Testis (tissue), 3 donors: ENCODE results near the gene GALNT7. TPM values are rescaled to one million over a fixed set of nuclear protein-coding genes. Genes with fewer than 3 reads are reported as not detected.

Source experiments
- DNase-seq: peaks from one replicate; pipeline ENCODE4 v3.0.0-alpha.2; 2019
- H3K27ac ChIP-seq, 2 donors: fragments of 200-600 bp; sonication (generic); one replicate each; pipeline ENCODE4 v1.5.1; 2019
- H3K27me3 ChIP-seq: fragments of 200-600 bp; sonication (generic); one replicate; pipeline ENCODE4 v1.5.1; 2019
- H3K36me3 ChIP-seq: fragments of 200-600 bp; sonication (generic); one replicate; pipeline ENCODE4 v1.5.1; 2017; ENCODE audit warnings: low read depth; ENCODE audit errors: missing control alignments
- H3K4me1 ChIP-seq: fragments of 200-600 bp; sonication (generic); one replicate; pipeline ENCODE4 v1.5.1; 2019
- H3K4me3 ChIP-seq, 2 donors: fragments of 200-600 bp; sonication (generic); one replicate each; pipeline ENCODE4 v1.5.1; 2017 to 2019
- H3K9me3 ChIP-seq: fragments of 200-600 bp; sonication (generic); one replicate; pipeline ENCODE4 v1.5.1; 2017
- CTCF ChIP-seq, 3 experiments: fragments of 450-650 bp in 2 of 3; fragments of 200-600 bp in 1 of 3; sonication (generic) in 1 of 3; IDR thresholded peaks; one replicate each; pipeline ENCODE4 v1.5.1; 2016 to 2019; ENCODE audit warnings: antibody characterized with exemption in 3 of 3, mild to moderate bottlenecking in 2 of 3, moderate library complexity in 1 of 3
- POLR2A ChIP-seq: fragments of 450-650 bp; IDR thresholded peaks from one replicate; pipeline ENCODE4 v1.6.1; 2017; ENCODE audit warnings: antibody characterized with exemption, mild to moderate bottlenecking, moderate library complexity
- WGBS, 2 donors: methylation state at CpG; one replicate each; pipeline ENCODE4 v1.1.5; 2018; 5-methylcytosine and 5-hydroxymethylcytosine counted together
- intact Hi-C: fragments of 100-400 bp; cut with DNase I; formaldehyde crosslinking; loops from one replicate; pipeline ENCODE4 v1.15.1; 2023; ENCODE audit warnings: low total_unique reads
- polyA plus RNA-seq: library from polyadenylated mRNA; stranded (reverse); fragments of 350-450 nt; fragmentation: Illumina TruSeq; extraction: RNeasy Lipid Tissue Mini Kit (QIAGEN cat#74804); gene quantifications from one replicate; pipeline ENCODE4 v1.2.3, GENCODE V29; 2014; ENCODE audit warnings: low read depth, low replicate concordance; ENCODE audit not compliant: insufficient read depth
- total RNA-seq, 2 donors: library from RNA; depleted of rRNA; stranded (reverse); fragments of >200 nt; gene quantifications; one replicate each; pipeline ENCODE4 v1.2.3, GENCODE V29; 2016

The GALNT7 gene
- total and polyA plus RNA-seq, 3 donors from 2014 or later: 18.0 to 32.0 (median 28.8) TPM

- DNase-seq: no peak
- TF ChIP-seq POLR2A (no peak), CTCF (IDR thresholded peaks at IDR 0.05) (no peak)
- 92 to 93% methylated on average over 7 of the region's 7 CpGs for WGBS, 2 donors
- Histone ChIP-seq H3K27me3 (no peaks in the 10 kb centered on the region), H3K36me3 (no peaks in the 10 kb centered on the region), H3K4me3 (no peak overlapping the region), H3K9me3 (no peaks in the 10 kb centered on the region), H3K27ac (no peak overlapping the region), H3K4me1 (no peaks in the 10 kb centered on the region)
- intact Hi-C loops: no loop called here
Observed at GRCh38 chr4:173124209-173124865, 44.3 kb upstream of the GALNT7 start.

- no peak overlapping the region for H3K4me3 ChIP-seq
- WGBS, 2 donors: 83 to 85% methylated on average over 4 of the region's 4 CpGs
- no peaks in the 10 kb centered on the region for H3K9me3 ChIP-seq
- H3K4me1 ChIP-seq: no peaks in the 10 kb centered on the region
- H3K27me3 ChIP-seq: no peaks in the 10 kb centered on the region
- H3K36me3 ChIP-seq: no peaks in the 10 kb centered on the region
- TF ChIP-seq POLR2A (no peak), CTCF (IDR thresholded peaks at IDR 0.05) (no peak)
- intact Hi-C loops: no loop called here
- DNase-seq: no peak
- H3K27ac ChIP-seq: no peak overlapping the region
Observed at GRCh38 chr4:173125216-173125812, 43.3 kb upstream of the GALNT7 start.

- 88 to 91% methylated on average over 6 of the region's 6 CpGs for WGBS, 2 donors
- intact Hi-C loops: no loop called here
Observed at GRCh38 chr4:173128199-173128890, 40.3 kb upstream of the GALNT7 start.

GRCh38 chr4:173130687-173131086 is 37.9 kb upstream of the GALNT7 start:
- no peak overlapping the region for H3K4me3 ChIP-seq
- H3K27me3 ChIP-seq: no peaks in the 10 kb centered on the region
- H3K27ac ChIP-seq: no peak overlapping the region
- TF ChIP-seq POLR2A (no peak), CTCF (IDR thresholded peaks at IDR 0.05) (no peak)
- intact Hi-C loops: no loop called here
- H3K4me1 ChIP-seq: peaks cover 8% of the 10 kb centered on the region
- DNase-seq: no peak
- no peaks in the 10 kb centered on the region for H3K9me3 ChIP-seq
- WGBS, 2 donors: 95 to 97% methylated on average over 5 of the region's 5 CpGs
- H3K36me3 ChIP-seq: no peaks in the 10 kb centered on the region

More at GRCh38 chr4:173128199-173128890, 40.3 kb upstream of the GALNT7 start:
- TF ChIP-seq POLR2A (no peak), CTCF (IDR thresholded peaks at IDR 0.05) (no peak)
- peaks cover 8% of the 10 kb centered on the region for H3K4me1 ChIP-seq
- H3K27me3 ChIP-seq: no peaks in the 10 kb centered on the region
- H3K9me3 ChIP-seq: no peaks in the 10 kb centered on the region
- no peaks in the 10 kb centered on the region for H3K36me3 ChIP-seq
- H3K4me3 ChIP-seq: no peak overlapping the region
- DNase-seq: no peak
- H3K27ac ChIP-seq: no peak overlapping the region
